NOMO-1 treated with dmso at 0.1 percent for 144 hours (cell line): ENCODE results near the gene CDH23.

Source experiments
- DNase-seq: peaks from one replicate; lab custom pipeline; 2025; ENCODE audit not compliant: unreplicated experiment; lab: John Stamatoyannopoulos, UW

The CDH23 gene

DNA sequence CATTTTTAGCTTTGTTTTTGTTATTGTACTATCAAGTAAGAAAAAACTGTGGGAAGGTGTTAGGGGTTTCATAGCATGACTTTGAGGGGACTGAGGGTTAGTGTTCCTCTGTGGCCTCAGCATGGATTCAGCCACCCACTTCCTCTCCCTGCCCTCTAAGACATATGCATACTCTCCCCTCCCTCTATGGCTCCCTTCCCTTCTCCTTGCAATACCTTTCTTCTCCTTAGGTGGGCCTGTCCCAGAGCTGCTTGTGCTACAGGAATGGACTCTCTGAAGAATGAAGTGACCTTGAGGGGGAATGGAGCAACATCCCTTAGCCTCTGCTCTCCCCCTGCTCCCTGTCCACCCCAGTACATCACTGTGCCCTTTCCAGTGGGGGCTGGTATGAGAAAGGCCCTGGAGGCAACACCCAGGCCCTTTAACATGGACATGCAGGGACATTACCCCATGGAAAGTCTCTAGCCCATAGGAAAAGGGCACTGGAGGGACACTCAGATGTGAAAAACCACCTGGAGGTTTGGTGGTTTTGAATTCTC is 22.4 kb downstream of the CDH23 start:
- no peak for DNase-seq

DNA sequence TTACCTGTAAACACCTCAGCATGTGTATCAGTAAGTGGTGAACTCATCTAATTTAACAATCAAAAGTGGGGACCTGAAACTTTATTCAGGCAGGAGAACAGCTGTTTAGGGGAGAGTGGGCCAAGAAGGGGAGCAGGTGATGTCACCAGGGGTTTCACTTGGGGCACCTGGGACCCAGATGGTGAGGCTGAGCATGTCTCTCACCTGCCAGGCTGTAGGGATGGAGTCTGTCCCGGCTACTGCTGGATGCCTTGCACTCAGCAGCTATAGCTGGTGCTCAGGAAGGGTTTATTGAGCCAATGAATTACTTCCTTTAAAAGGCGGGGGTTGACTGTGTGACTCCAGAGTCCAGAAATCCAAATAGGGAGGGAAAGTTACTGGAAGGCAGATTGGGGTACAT is 23.0 kb downstream of the CDH23 start:
- DNase-seq: no peak

DNA sequence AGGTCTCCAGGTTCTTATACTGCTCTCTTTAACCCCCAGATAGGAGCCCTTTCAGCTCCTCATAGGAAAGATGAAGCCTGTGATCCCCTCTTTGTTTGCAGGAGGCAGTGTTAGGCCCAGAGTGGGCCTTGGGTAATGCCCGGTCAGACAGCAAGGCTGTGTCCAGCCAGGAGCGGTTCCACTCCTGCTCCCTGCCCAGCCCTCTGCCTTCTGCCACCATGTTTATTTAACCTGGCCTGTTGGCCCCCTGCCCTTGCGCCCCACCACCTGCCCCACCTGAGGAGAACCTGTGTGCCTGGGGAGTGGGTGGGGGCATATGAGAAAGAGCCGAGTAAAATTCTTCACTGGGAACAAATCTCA is 24.3 kb downstream of the CDH23 start:
- no peak for DNase-seq

DNA sequence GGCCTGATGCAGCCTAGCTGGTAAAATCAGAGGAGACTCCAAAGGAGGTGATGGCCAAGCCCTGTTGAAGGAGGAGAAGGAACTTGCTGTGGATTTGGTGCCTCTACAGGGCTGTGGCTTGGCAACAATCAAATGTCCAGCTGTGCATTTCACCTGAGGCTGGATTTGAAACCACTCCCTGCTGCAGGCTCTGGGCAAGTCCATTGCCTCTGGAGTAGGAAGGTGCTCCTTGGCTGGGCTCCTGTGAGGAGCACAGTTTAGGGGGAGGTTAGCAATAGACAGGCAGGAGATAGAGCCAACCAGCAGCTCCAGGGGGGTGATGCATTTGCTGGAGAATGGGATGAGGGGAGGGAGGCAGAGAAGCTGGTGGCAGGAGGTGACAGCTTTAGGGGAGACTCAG is 26.5 kb downstream of the CDH23 start:
- DNase-seq: no peak

DNA sequence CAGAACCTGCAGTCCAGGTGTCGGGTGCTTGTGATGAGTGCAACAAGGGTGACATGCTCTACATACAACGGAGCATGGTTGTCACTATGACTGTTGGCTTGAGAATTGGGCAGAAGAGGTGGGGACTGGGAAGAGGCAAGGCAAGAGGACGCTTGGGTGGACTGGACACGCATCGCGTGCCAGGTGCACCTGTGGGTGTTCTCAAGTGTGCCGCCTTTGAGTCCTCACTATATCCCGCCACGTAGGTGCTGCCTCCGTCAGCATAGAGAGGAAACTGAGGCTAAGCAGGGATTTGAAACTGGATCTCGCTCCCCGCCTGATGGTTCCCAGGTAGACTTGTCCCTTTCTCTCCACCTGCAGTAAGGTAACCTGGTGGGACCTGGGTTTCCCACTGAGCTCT is 27.2 kb downstream of the CDH23 start:
- DNase-seq: no peak

DNA sequence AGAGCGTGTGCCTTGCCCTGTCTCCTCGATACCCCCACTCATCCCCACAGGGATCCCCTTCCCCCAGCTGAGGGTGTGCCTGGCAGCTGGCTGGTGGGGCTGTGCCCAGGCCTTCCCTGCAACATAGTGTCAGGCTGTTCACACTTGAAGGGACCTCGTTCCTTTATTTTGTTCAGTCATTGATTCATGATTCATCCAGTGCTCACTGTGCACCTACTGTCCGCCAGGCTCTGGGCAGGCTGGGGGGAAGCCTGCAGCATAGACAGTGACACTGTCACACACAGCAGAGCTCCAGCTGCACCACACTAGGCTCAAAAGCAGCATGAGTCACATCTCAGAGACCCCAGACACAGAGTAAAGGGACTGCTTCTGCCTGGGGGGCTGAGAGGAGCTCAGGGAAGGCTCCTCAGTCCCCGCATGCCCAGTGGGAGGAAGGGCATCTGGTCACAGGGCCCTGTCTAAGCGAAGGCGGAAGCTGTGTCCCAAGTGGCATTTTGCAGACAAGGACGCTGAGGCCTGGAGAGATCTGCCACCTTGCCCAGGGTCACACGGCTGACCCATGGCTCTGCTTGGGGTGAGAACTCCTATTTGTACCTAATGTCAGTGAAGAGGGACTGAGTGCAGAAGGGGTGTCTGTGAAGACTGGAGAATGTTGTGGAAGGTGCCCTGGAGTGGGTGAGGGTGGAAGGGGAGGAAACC is 27.9 kb downstream of the CDH23 start:
- DNase-seq: no peak

DNA sequence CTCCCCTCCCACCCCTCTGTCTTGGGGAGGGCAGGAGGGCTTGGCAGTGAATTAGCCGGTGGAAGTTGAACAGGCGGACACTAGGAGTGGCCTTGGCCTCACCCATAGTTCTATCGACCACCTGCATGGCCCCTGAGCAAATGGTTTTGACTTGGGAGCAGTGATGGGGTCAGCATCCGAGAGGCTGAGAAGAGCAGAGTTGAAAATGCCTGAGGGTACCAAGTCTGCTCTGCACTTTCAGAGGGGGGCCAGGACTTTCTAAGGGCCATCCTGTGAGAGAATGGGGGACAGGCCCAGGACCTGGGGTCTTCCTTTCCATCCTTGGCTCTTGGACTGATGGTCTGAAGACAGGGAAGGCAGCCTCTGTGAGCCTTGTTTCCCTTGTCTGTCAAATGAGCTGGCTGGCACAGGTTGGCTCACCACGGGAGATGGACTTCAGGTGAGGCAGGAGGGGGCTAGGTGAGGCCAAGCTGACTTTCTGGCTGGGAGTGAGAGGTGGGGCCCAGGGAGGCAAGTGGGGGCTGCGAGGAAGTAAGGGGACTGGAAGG is 29.4 kb downstream of the CDH23 start:
- no peak for DNase-seq

DNA sequence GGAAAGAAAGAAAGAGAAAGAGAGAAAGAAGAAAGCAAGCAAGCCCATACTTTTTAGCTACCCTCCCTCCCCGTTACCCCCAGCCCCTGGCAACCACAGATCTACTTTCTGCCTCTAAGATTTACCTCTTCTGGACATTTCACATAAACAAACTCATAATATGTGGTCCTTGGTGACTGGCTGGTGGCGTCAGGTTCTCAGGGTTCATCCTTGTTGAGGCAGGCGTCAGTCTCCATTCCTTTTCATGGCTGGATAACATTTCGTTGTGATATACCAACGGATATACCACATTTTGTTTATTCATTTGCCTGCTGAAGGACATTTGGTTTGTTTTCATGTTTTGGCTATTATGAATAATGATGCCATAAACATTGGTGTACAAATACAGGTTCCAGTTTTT is 30.5 kb downstream of the CDH23 start:
- DNase-seq: no peak

DNA sequence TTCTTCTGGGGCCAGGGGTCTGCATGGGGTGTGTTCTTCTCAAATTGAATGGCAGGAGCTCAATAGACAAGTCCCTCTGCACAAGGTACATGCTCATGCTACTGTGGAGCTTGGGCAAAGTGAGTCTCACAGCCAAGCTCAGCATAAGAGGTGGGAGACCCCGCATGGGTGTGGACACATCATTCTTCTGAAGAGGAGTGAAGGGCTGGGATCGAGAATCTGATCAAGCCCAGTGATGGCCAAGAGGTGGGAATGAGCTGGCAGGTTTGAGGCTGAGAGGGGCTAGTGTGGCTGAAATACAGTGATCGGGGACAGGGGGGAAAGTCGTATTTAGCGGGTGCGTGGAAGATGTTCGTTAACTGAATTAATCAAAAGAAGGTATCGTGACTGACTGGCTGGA is 32.6 kb downstream of the CDH23 start:
- no peak for DNase-seq

DNA sequence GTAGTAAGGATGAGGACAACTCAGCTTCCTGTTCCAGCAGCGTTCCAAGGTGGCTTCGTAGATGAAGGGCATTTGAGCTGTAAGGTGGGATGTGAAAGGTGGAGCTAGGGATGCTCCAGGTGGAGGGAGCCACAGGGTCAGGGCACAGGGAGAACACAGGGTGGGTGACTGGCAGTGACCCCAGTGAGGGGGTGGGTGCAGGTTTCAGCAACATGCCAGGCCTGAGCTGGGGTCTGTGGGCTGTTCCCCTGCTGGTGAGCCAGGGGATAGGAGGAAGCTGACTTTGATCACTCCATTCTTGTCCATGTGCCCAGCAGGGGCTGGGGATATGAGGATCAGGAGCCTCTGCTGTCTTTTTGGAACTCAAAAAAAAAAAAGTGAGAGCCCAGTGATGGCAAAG is 33.2 kb downstream of the CDH23 start:
- no peak for DNase-seq

DNA sequence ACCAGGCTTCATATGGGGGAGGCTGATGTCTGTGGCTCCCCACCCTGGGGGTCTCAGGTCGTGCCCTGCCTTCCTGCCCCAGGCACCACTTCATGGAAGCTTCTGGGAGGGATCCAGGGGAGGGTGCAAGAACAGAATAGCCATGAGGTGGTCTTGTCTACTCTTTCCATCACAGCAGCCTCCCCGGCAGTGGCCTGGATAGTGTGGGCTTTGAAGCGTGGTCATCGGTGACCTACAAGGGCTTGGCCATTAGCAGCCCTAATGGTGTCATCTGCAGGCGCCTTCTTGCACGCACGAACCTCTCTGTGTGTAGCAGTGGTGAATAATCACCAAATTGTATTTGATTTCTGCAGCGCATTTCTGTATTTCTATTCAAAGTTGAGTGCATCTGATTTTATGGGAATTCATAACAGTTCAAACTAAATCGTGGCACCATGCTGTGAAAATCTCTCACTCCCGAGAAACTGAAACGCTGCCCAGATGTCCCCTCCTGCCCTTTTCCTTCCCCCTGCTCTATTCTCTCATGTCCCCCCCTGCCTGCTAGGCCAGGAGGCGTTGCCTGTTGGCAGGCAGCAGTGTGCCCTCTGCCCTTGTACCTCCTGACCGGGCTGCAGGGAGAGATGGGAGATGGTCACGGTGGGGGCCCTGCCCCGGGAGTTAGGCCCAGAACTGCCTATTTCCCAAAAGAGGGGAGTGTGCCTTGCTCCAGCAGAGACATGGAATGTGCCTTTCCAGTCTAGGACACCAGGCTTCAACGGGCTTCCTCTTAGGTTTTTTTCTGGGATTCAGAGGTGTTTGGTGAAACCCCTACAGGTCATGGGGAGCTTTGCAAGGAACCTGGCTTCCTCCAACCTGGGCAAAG is 34.8 kb downstream of the CDH23 start:
- DNase-seq: no peak

DNA sequence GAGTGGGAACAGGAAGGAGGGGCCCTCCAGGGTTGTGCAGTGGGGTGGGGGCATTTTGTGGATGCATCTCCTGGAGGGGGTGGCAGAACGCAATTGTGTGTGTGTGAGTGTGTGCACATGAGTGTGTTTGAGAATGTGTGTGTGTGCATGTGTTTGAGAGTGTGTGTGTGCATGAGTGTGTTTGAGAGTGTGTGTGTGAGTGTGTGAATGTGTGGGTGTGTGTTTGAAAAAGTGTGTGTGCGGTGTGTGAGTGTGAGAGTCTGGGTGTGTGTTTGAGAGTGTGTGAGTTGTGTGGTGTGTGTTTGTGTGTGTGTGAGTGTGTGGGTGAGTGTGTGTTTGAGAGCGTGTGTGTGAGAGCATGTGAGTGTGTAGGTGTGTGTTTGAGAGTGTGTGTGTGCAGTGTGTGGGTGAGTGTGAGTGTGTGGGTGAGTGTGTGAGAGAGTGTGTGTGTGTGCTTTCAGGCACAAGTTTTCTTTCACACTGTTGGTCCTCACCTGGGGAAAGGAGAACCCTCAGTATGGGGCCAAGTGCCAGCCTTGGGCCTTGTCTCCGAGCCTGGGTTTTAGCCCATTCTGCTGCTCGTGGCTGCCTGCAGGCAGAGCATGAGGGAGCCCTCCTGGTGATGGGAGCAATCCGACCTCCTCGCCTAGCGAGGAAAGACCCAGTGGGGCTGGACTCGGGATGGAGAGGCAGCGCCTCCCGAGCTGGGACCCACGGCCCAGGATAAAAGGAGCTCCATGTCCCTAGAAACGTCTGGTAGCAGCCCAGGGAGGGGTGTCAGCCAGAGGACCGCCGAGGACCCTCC is 35.6 kb downstream of the CDH23 start:
- no peak for DNase-seq

DNA sequence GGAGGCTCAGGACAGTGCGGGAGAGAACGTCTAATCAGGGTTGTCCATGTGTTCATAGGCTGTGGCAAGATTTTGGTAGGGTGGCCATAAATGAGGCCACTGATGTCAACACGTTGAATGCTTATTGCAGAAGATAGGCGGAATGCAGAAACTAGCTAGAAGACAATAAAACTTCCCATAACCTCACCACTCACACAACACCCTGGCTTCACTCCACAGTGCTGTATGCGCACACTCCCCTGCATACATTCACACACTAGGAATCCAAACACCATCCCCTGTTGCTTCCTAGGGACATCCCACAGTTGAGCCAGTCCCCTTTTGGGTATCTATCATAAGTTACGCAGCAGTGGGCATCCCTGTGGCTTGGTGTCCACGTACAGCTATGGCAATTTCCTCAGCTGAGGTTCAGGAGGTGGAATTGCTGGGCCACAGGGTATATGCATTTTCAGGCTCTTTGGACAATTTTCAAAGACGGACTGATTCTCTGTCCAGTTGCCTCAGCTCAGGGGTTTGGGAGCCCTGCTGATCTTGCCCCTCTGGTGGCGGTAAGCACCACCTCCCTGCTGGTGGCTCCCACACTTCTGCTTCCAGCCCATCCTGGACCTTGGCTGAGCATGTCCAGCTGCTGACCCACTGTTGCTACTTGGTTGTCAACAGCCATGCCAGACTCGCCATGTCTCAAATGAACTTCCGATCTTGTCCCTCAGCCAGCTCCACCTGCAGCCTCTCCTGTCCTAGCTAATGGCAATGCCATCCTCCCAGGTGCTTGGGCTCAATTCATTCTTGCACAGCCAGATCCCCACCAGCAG is 36.4 kb downstream of the CDH23 start:
- no peak for DNase-seq

DNA sequence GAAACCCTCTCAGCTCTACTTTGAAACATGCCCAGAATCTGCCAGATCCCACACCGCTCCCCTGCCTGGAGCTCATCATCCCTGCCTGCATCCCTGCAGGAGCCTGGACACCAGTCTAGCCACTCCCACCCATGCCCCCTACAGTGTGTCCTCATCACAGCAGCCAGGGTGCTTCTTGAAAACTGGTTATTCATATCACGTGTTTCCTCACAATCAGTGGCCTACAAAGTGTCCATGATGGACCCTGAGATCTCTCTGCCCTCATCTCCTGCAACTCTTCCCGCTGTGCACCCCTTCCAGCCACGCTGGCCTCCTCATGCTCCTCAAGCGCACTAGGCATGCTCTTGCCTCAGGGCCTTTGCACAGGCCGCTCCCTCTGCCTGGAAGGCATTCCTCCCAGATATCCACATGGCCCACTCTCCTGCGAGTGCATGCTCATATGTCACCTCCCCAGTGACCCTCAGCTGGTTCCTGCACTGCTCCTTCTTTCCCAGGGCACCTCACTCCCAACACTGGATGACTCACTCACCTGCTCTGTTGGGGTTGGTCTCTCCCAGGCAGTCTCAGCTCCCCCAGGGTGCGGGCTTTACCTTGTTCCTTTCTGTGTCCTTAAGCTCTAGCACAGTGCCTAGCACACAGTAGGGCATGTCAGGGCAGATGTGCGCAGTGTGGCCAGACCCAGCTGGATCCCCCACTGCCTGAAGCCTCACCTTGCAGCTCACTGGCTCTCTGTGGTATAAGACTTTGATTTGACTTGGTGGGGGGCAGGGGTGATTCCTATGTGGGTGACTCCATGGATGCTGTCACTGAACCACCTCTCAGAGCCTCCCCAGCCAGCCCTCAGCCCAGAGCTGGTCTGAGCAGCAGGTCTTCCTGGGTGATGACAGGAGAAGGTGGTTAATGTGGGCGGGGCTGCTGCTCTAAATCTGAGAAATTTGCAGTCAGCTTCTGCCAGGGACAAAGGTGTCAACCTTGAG is 37.3 kb downstream of the CDH23 start:
- DNase-seq: no peak

DNA sequence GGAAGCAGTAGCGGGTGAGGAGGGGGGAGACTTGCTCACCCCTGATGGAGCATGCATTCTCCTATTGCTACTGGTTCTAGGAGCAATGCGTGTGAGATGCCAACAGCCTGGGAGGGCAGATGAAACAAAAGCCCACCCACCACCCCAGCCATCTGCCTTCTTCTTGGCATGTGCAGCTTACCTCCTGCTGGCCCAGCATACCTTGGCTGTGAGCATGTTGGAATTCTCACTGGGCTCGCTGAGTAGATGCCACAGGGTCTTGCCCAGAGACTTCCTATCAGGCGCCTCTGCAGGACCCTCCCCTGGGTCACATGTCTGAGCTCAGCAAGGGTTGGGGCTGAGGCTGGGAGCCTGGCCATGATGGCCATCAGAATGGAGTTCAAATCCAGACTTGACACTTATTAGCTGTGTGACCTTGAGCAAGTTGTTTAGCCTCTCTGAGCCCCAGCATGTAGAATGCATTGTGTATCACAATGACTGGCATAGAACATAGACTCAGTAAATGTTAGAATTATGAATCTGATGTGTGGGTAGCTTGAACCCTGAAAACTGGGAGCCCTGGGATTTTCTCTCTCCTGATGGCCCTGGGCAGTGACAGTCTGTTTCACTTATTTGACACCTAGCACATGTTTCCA is 38.2 kb downstream of the CDH23 start:
- DNase-seq: no peak

DNA sequence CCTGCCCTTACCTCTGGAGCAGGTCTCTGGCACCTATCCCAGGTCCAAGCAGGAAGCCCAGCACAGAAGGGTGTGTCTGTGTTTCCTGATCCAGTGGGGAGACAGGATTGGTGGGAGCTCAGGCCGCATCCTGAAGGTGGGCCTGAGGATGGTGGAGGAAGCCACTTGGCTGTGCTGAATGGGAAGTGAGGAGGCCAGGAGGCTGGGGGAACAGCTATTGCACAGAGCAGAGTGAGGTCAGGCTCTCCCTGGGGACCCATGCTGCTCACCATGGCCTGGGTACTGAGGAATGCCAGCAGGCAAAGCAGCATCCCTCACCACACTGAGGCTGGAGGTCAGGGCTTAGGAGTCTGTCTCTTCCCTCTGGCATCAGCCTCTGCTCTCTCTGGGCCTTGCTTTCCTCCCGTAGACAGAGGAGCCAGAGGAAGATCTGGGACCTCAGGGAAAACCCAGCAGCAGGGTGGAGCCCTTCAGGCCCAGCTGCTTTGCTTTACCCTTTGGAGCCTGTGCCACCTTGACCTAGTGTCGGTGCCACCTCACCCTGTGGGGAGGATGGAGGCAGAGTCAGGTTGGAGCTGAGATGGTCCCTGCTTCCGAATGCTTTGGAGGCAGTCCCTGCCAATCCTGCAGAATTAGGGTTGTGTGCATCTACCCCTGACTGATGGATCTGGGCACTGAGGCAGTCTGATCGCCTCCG is 39.0 kb downstream of the CDH23 start:
- no peak for DNase-seq

DNA sequence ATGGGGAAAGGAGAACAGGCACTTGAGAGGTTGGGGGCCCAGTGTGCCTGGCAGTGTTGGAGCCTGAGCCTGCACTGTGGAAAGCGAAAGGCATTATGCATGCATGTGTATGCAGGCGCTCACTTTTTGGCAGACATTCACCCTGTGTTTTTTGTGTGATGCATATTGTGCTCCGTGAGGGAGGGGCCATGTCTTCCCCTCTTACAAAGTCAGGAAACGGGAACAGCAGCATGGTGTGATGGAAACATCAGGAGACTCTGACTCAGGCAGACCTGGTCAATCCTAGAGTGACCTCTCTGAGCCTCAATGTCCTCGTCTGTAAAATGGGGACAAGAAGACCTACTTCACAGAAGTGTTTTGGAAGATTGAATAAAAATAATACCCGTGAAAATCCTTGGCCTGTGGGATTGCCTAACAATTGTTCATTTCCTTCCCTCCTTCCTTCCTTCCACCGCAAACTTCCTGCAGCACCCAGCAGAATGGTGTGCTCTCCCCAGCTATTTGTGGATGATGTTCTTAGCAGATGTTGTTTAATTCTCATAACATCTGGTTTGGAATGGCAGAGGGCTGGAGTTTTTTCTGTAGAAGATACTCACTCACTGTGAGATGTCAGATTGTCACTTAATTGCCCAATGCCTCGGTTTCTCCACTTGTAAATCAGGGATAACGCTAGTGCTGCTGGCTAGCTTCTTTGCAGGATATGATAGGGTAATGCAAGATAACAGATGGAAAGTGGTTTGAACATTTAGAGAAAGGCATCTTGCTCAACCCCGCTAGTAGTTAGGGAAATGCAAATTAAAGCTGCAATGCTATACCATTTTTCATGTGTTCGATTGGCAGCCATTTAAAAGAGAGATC is 39.8 kb downstream of the CDH23 start:
- DNase-seq: no peak
